ENCODE results near the gene A4GALT.
"Not testable (repeated sequence)": the region's sequence is repeated elsewhere in the genome, so short reads cannot be mapped to it uniquely, and the experiment has no call there.

Gene A4GALT, protein sequence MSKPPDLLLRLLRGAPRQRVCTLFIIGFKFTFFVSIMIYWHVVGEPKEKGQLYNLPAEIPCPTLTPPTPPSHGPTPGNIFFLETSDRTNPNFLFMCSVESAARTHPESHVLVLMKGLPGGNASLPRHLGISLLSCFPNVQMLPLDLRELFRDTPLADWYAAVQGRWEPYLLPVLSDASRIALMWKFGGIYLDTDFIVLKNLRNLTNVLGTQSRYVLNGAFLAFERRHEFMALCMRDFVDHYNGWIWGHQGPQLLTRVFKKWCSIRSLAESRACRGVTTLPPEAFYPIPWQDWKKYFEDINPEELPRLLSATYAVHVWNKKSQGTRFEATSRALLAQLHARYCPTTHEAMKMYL

DNA sequence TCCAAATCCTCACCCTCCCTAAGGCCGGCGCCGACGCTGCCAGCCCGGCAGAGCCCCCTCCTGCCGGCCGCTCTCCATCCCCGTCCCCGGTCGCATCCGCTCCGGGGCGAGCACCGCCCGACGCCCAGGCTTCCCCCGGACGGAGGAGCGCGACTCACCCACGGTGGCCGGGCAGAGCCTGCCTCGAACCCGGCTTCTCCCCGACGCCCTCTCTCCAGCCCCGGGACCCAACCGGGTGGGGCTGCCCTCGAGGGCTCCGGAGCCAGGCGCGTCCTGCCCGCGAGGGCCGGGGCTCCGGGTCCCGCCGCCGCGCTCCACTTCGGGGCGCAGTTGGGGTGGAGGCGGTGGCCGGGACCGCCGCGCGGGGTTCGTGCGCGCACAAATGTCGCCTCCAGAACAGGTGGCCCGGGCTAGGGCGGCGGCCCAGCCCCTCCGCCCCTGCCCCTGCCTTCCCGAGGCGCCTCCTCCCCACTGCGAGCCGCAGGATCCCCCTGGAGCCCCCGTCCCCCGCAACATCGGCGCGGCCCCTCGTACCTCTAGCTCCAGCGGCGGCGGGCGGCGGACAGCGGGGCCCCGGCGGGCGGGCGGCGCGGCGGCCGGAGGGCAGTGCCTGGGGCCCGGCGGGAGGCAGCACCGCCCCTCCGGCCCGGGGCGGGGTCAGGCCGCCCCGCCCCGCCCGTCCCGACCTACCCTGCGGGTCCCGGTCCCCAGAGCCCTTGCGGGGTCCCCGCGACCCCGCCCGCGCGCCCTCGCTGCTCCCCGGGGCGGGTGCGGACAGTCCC is at the start of gene A4GALT:
Gene A4GALT, minus strand, starts transcription at position 608 of the 782 bp plus-strand sequence. CDS start 26,919 bp downstream, outside the sequence.
- DNase-seq (ENCODE audit: low read depth), result no peak

DNA sequence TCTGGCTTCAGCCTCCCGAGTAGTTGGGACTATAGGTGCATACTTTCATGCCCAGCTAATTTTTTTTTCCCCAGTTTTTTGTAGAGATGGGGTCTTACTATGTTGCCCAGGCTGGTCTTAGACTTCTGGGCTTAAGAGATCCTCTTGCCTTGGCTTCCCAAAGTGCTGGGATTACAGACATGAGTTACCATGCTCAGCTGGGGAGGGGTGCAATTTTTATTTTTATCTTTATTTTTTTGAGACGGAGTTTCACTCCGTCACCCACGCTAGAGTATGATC is 49.7 kb upstream of the A4GALT start:
- no peak for DNase-seq (ENCODE audit: low read depth)

DNA sequence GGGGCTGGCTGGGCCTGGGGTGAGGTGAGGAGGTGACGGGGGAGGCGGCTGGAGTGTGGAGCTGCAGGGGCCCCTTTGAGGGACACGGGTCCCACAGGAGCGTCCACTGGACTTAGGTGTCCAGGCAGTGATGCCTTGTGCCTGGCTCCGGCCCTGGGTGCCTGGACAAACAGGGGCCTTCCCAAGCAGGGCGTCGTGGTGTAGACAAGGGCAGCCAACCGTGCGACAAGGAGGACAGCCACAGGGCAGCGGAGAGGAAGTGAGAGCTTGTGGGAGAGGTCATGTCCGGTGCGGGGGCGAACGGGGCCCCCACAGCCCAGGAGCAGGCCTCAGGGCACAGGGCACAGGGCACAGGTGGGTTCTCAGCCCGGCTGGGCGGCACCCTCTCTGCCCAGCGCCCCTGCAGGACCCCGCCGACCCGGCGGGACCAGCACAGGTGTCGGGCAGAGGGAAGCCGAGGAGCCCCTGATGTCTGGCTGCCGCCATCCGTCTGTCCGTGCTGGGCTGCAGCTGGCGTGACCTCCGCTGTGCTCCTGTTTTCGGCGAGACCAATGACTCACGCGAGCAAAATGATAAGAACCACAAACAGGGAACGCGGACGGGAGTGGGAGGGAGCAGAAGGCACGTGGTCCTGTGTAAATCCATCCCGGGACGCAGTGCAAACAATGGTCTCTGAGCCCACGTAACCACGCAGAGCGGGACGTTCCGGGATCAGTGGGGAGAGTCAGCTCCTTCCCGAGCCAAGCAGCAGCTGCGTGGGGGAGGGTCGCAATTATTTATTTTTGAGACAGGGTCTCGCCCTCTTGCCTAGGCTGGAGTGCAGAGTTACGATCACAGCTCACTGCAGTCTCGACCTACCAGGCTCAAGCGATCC is 49.1 kb upstream of the A4GALT start:
- no peak for DNase-seq (ENCODE audit: low read depth)

DNA sequence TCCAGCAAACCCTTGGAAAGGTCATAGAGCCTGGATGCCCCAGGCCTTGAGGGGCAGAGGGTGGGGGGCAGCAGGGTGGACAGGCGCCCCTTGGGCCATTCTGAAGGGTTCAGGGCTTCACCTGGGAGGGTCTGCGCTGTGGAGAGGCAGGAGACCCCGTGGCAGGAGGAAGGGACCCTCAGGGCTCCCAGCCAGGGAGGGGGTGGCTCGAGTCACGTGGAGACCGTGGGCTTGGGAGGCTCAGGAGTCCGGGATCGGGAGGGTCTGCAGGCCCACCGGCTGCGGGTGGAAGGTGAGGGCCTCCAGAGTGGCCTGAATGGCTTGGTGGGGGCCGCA is 48.5 kb upstream of the A4GALT start:
- DNase-seq (ENCODE audit: low read depth), result no peak

DNA sequence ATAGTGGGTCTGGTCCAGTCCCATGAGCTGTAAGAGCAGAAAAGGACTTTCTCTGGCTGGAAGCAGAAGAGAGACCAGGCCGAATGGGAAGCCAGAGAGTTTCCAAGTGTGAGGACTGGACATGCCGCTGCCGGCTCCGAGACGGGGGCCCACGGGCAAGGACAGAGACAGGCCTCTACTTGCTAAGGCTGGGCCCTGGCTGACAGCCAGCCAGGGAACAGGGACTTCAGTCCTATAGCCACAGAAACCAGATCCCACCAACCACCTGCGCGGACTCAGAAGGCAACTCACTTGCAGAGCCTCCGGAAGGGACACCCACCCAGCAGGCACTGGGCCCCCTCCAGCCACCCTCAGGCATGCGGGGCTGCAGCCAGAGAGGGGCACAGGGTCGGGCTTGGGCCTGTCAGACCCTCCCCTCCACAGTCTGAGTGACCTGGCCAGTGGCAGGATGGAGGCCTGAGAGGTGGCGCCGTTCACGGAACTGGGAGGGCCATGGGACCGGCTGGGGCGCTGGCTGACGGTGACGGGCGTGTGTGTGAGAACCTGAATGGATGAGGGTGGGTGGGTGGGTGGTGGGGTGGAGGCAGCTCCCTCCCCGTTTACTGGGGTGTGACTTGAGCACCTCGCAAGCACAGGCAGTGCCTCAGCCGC is 47.8 kb upstream of the A4GALT start:
- DNase-seq (ENCODE audit: low read depth), result no peak

DNA sequence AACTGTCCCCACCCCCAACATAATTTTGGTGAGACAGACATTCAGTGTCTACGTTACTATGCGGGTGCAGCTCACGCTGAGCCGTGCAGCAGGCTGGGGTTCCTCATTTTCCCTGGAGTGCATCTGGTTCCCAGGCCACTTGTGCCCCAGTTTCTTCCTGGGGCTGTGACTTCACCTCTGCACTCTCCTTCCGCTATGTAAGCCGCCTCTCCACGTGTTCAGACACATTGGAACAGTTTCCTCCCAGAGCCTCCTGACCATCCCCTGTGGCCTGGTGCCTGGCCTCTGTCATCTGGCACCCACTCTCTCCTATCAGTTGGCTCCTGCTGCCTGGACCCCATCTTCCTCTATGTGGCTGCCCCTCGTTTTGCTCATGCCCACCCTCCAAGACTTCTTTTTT is 46.2 kb upstream of the A4GALT start:
- DNase-seq (ENCODE audit: low read depth), result no peak

DNA sequence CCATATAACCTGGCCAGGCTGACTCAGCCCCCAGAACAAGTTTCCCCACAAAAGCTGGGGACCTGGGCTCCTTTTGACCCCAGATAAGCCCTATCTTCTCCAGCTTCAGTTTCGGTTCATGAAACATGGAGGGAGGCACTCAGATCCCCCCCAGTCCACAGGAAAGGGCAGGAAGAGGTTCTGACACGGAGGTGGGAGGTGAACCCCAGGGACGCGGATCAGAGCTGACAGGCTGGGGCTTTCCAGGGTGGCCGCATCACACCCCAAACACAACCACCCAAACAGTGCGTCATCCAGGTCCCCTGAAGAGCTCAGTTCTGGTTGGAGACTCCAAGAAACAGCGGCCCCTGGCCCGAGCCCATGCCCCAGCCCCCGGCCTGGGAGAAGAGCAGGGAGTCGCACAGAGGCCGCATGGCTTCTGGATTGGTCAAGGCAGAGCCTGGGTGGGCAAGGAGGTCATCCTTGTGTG is 44.3 kb upstream of the A4GALT start:
- no peak for DNase-seq (ENCODE audit: low read depth)

DNA sequence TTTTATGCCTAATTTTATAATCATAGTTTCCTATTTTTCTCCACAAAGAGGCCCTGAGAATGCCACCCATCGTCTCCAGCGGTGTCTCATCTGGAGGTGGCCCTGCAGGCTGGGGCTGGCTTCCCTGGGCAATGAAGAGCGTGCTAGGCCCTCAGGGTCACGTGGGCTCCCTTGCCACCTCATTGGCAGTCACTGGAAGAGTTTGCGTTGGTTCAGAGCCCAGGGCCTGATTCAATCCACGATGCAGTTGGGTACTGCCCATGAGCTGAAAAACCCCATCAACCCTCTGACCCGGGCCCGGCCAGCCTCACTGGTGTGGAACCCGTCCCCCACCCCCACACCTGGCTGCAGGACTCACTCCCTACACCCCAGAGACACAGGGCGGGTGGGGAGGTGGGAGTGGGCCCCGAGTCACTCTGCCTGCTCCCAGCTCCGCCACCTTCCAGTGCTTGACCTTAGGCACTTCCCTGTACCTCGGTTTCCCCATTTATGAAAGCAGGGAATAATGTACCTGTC is 43.4 kb upstream of the A4GALT start:
- no peak for DNase-seq (ENCODE audit: low read depth)

DNA sequence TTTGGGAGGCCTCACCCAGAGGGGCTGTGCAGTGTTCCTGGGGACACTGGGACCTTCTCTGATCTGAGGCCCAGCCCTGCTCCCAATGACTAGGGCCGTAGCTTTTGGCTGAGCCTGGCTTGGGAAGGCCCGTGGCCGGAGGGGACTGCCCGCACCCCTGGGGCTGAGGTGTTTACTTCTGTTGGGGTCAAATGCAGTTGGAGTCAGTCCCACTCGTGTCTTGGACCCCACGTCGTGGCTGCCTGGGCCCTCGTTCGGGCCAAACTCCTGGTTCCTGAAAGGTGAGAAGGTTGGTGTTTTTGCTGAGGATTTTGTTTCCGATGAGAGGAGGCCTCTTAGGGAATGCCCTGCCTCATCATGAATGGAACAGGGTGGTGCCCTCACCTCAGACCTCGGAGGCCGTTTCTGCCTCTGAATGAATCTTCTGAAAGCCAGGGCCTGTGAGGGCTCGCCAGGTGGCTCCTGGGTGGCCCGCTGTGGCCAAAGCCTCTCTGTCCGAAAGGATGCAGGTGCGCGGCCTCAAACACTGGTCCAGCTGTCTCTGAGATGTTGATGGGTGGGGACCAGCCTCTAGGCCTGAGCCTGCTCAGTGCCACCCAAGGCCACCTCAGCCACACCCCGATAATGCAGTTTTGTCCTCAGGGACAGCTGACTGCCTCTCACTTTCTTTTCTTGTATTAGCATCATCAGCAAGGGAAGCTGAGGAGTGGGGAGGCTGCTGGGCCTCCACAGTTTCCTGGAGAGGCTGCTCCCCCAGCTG is 40.3 kb upstream of the A4GALT start:
- no peak for DNase-seq (ENCODE audit: low read depth)

DNA sequence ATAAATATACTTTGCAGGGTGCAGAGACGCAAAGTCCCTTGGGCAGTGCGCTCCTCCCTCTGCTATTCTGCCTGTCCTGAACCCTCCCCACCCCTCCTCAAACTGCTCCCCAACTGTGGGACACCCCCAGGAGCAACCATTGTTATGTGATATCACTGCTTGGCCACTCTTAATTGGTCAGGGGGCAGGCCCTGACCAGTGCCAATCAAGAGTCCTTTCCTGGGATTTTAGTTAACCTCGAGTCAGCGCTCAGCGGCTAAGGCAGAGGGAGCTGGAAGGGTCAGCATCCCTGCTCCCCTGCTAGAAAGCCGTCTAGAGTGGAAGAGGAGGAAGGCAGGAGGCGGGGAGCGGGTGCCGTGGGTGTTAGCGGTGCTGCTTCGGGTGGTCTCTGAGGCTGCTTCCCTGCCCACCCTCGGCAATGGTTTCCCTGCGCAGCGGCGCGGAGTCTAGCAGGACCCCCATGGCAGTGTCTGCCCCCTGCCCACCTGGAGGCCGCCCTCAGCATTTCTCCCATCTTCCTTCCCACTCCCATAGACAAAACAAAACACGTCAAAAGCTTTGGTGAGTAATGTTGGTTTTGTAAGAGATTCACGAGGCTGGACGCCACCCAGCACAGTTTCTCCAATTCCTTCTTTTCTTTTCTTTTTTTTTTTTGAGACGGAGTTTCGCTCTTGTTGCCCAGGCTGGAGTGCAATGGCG is 38.4 kb upstream of the A4GALT start:
- DNase-seq (ENCODE audit: low read depth), result no peak

DNA sequence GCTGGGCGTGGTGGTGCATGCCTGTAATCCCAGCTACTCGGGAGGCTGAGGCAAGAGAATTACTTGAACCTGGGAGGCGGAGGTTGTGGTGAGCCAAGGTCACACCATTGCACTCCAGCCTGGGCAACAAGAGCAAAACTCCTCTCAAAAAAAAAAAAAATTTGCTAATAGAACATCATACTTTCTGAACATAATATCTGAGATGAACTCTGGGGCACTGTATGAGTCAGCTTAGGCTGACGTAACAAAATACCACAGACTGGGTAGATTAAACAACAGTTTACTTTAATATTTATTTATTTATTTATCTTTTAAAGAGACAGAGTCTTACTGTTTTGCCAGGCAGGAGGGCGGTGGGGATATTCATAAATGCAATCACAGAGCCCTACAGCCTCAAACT is 34.9 kb upstream of the A4GALT start:
- not testable (repeated sequence) for DNase-seq (ENCODE audit: low read depth)

DNA sequence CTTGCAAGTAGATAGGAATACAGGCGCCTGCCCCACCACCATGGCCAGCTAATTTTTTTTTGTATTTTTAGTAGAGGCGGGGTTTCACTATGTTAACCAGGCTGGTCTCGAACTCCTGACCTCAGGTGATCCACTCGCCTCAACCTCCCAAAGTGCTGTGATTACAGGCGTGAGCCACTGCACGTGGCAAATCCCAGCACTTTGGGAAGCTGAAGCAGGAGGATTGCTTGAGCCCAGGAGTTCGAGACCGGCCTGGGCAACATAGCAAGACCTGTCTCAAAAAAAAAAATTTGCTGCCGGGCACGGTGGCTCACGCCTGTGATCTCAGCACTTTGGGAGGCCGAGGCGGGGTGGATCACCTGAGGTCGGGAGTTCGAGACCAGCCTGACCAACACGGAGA is 34.5 kb upstream of the A4GALT start:
- DNase-seq (ENCODE audit: low read depth), result not testable (repeated sequence)

DNA sequence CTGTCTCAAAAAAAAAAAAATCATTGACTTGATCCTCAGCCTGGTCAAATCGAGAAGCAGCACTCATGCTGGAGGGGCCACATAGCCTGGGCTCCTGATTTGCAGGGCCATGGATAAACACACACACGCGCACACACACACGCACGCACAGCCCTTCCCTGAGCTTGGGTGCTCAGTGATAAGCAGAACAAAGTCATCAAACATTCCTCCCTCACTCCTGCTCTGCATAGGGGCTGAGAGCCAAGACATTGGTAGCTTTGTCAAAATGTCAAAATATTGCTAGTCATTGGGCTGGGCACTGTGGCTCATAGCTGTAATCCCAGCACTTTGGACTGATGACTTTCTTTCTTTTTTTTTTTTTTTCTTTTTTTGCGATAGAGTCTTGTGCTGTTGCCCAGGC is 34.0 kb upstream of the A4GALT start:
- no peak for DNase-seq (ENCODE audit: low read depth)

DNA sequence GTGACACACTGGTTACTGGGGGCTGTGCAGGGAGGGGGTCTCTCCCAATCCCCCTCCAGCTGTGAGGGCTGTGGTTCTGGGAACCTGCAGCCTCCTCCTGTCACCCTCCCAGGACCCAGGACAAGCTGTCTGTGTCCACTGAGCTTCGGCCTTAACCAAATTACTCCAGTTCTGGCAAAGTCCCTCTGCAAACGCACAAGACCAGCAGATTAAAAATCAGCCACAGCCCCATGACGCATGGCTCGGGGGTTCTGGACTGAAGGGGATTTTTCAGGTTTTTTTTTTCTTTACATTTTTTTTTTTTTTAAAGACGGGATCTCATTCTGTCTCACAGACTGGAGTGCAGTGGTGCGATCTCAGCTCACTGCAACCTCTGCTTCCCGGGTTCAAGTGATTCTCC is 32.2 kb upstream of the A4GALT start:
- no peak for DNase-seq (ENCODE audit: low read depth)

DNA sequence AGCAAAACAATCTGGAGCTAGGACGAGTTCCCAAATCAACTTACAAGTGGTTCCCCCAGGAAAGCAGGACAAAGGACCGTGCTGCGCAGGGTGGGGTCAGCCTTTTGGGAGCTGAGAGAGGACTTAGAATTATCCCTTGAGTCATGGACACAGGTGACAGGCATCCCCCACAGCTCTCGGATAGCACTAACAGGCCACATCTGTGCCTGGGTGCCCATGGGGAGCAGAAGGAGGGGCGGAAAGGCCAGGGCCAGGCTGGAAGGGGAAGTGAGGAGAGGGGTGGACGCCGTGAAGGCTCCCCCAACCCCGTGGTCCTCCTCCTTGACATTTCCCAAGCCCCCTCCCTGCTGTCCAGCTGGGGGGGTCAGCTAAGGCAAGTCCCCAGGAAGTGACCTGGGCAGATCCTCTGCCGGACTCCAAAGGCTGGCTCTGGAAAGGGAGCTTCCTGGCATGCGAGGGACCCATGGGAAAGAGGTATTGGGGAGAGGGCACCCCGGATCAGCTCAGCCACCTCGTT is 31.6 kb upstream of the A4GALT start:
- no peak for DNase-seq (ENCODE audit: low read depth)

DNA sequence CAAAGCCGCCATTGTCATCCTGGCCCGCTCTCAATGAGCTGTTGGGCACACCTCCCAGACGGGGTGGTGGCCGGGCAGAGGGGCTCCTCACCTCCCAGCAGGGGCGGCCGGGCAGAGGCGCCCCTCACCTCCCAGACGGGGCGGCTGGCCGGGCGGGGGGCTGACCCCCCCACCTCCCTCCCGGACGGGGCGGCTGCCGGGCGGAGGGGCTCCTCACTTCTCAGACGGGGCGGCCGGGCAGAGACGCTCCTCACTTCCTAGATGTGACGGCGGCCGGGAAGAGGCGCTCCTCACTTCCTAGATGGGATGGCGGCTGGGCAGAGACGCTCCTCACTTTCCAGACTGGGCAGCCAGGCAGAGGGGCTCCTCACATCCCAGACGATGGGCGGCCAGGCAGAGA is 29.8 kb upstream of the A4GALT start:
- DNase-seq (ENCODE audit: low read depth), result not testable (repeated sequence)

DNA sequence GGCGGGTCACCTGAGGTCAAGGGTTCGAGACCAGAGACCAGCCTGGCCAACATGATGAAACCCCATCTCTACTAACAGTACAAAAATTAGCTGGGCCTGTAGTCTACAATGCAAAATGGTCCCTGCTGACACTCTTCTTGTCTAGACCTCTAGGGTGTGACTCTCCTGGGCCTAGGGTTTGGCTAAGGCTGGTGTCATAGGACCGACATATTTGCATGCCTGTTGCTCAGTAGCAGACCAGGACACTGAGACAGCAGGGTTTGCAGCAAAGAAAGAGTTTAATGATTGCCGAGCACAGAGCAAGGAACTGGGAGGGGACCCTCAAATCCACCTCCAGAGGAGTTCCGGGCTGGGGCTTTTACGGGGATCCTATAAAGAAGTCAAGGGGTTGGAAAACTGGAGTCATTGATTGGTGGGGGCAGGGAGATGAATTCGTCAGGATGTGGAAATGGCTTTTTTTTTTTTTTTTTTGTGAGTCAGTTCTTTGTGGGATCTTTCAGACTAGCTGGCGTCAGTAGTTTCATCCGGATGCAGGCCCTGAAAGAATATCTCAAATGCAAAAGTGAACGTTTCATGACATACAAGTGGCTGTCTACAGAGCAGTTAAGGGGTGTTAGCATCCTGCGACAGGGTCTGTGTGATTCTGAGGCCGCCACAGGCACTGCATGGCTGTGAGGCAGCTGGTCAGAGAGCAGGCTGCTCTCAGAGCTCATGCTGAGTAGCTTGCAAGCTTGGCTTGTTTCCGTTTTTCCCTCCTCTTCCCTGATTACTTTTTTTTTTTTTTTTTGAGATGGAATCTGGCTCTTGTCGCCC is 27.2 kb upstream of the A4GALT start:
- no peak for DNase-seq (ENCODE audit: low read depth)

DNA sequence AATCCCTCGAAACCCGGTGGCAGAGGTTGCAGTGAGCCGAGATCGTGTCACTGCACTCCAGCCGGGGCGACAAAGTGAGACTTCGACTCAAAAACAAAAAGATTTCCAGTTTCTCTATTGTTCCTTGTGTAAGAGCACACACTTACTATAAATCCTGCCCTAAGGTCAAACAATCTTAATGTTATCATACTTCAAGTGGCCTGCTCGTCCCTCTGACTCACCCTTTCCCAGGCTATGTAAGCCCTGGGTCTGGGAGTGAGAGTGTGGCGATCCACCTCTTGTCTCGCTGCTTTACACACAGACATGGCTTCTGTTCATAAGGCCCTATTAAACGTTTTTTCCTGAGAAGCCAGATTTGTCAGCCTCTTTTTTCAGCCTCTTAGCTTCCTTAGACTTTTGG is 24.4 kb upstream of the A4GALT start:
- DNase-seq (ENCODE audit: low read depth), result no peak

DNA sequence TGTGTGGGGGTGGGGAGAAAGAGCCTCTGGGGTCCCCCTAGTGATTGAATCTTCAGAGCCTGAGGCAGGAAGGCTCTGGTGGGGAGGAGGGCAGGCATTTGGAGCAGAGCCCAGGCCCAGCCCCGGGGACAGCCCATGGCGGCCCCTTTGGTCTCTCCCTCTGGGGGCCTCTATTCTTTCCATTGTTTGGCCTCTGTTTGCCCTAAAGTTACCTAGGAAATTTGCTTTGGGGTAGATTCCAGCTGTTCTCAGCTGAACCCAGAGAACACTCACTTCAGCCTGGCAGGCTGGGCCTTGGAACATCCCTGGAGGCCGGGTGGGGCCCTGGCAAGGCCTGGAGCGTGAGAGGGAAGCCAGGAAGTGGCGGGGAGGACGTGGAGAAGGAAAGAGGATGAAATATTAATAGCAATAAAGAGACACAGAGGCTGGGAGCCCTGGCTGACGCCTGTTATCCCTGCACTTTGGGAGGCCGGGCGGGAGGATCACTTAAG is 22.9 kb upstream of the A4GALT start:
- no peak for DNase-seq (ENCODE audit: low read depth)

All from activated T-cell treated with anti-CD3 and anti-CD28 coated beads for 1 hour (primary cell).